ENCODE measurements around the gene ABL1.
A peak's percentile ranks its signal among the peaks of the same experiment; 100 is the strongest.

Gene ABL1

GRCh38 chr9:130934246-130934645, 99.2 kb downstream of the ABL1 start:
- no peaks in the 10 kb centered on the region for H3K36me3 ChIP-seq (ENCODE audit: control insufficient read depth in 2 of 2, insufficient read depth in 1 of 2, low read length in 2 of 2)
- H3K27ac ChIP-seq (ENCODE audit: extremely low read depth, low read depth, low read length), result no peak overlapping the region
- no peaks in the 10 kb centered on the region for H3K9me3 ChIP-seq (ENCODE audit: control insufficient read depth, insufficient read depth, low read depth, low read length)
- TF ChIP-seq, protein P1, sequence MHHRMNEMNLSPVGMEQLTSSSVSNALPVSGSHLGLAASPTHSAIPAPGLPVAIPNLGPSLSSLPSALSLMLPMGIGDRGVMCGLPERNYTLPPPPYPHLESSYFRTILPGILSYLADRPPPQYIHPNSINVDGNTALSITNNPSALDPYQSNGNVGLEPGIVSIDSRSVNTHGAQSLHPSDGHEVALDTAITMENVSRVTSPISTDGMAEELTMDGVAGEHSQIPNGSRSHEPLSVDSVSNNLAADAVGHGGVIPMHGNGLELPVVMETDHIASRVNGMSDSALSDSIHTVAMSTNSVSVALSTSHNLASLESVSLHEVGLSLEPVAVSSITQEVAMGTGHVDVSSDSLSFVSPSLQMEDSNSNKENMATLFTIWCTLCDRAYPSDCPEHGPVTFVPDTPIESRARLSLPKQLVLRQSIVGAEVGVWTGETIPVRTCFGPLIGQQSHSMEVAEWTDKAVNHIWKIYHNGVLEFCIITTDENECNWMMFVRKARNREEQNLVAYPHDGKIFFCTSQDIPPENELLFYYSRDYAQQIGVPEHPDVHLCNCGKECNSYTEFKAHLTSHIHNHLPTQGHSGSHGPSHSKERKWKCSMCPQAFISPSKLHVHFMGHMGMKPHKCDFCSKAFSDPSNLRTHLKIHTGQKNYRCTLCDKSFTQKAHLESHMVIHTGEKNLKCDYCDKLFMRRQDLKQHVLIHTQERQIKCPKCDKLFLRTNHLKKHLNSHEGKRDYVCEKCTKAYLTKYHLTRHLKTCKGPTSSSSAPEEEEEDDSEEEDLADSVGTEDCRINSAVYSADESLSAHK (tag by site-specific recombination; IDR thresholded peaks at IDR 0.05), result no peak
- TF ChIP-seq FEZF1 (tag by site-specific recombination; IDR thresholded peaks at IDR 0.05) (no peak), ZNF19 (tag by site-specific recombination; IDR thresholded peaks at IDR 0.05; ENCODE audit: low read depth) (no peak), ZNF776 (tag by site-specific recombination; IDR thresholded peaks at IDR 0.05; ENCODE audit: borderline replicate concordance) (no peak), ZNF544 (tag by site-specific recombination; IDR thresholded peaks at IDR 0.05) (no peak), CTCF (tag by site-specific recombination; IDR thresholded peaks at IDR 0.05) (no peak), ZNF391 (tag by site-specific recombination; IDR thresholded peaks at IDR 0.05; ENCODE audit: borderline replicate concordance, low read depth) (no peak), GLIS2 (tag by site-specific recombination; IDR thresholded peaks at IDR 0.05) (0 out of 2 replicates have a peak, but pooled peaks have one; percentile 40)
- POLR2A ChIA-PET, result no interaction called here
- H3K4me1 ChIP-seq (ENCODE audit: control insufficient read depth, insufficient read depth, low read length), result no peaks in the 10 kb centered on the region
- CTCF ChIA-PET, result interaction anchor here (0.7 to 2.9 kb wide), 7 partner anchors 13 to 112 kb away, joined by 3 to 25 read pairs (median 7); no protein-coding TSS in a partner anchor
- H3K4me3 ChIP-seq (ENCODE audit: low read depth, low read length), result no peak overlapping the region

DNA sequence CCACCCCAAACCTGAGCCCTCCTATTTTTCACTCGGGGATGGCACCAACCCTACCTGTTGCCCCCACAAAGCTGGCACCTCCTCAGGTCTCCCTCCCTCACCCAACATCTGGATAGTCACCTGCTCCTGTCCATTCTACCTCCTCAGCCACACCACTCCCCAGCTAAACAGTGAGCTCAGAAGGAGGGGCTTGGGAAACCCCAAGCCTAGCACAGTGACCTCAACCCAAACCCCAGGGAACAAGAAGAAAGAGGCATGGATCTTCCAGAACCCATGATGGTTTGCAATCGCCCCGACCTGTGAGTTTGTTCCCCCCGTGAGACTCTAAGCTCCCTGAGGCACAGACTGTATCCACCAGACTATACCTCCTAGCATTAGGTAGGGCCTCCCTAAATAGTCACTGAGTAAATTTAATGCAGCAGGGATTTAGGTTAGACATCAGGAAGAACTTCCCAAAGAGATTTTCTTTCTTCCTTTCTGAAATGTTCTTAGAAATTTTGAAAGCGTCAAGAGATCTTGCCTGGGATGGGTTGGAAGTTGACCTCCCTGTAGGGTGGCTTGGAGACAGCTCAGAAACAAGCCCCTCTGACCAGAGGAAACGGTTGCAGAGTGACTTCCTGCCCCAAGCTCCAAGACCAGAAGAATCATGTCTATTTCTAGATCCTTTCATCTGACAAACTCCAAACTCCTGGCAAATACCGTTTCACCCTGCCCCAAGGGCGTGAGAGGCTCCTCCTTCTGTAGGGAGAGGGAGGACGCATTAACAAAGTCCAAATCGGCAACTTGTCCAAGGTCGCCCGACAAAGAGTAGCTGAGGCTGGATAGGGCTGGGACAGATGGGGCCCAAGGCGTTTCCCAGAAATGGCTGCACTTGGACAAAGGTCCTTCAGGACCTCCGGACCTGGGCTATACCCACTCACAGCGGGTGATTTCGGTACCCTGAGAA, 99.9 kb downstream of the ABL1 start:
- ChIA-PET POLR2A (no interaction called here), CTCF (interaction anchor here (0.7 to 2.9 kb wide), 7 partner anchors 57 to 234 kb away, joined by 3 to 25 read pairs (median 6); no protein-coding TSS in a partner anchor)
- Histone ChIP-seq H3K9me3 (ENCODE audit: control insufficient read depth, insufficient read depth, low read depth, low read length) (no peaks in the 10 kb centered on the region), H3K36me3 (ENCODE audit: control insufficient read depth in 2 of 2, insufficient read depth in 1 of 2, low read length in 2 of 2) (no peaks in the 10 kb centered on the region), H3K4me3 (ENCODE audit: low read depth, low read length) (no peak overlapping the region), H3K4me1 (ENCODE audit: control insufficient read depth, insufficient read depth, low read length) (no peaks in the 10 kb centered on the region), H3K27ac (ENCODE audit: extremely low read depth, low read depth, low read length) (no peak overlapping the region)
- TF ChIP-seq ZNF362 (tag by site-specific recombination; IDR thresholded peaks at IDR 0.05), result no peak
- peak; percentile 76 for TF ChIP-seq ZNF664 (tag by site-specific recombination; IDR thresholded peaks at IDR 0.05)
- no peak for TF ChIP-seq ZSCAN18 (tag by site-specific recombination; IDR thresholded peaks at IDR 0.05)
- peak; percentile 77 for TF ChIP-seq SCRT2 (tag by site-specific recombination; IDR thresholded peaks at IDR 0.05)
- no peak for TF ChIP-seq ZNF16 (tag by site-specific recombination; IDR thresholded peaks at IDR 0.05; ENCODE audit: low read depth)

Data from HEK293 (cell line).